Neural cell (in vitro differentiated cells): Measurements from ENCODE around the gene TNK2.

Experiments used
- EP300 ChIP-seq: fragments of 450-650 bp; conservative IDR thresholded peaks from 2 replicates; pipeline ENCODE4 v1.6.1; 2014; ENCODE audit warnings: antibody characterized with exemption, mild to moderate bottlenecking, moderate library complexity; ENCODE audit not compliant: poor library complexity, severe bottlenecking
- EZH2 ChIP-seq: fragments of 200-600, 300-800 bp; shearing (Covaris generic), sonication (generic); IDR thresholded peaks from 2 replicates; pipeline ENCODE4 v1.6.1; 2014; ENCODE audit warnings: antibody characterized with exemption, low read length, borderline replicate concordance, mild to moderate bottlenecking; ENCODE audit not compliant: insufficient read depth, poor library complexity, severe bottlenecking
- MXI1 ChIP-seq: fragments of 450-650 bp; conservative IDR thresholded peaks from 2 replicates; pipeline ENCODE4 v1.6.1; 2014; ENCODE audit warnings: antibody characterized with exemption, mild to moderate bottlenecking; ENCODE audit not compliant: poor library complexity, severe bottlenecking
- POLR2AphosphoS5 ChIP-seq: IDR thresholded peaks from 2 replicates; pipeline ENCODE4 v1.6.1; 2012
- RAD21 ChIP-seq: fragments of 450-650 bp; conservative IDR thresholded peaks from 2 replicates; pipeline ENCODE4 v1.6.1; 2014; ENCODE audit warnings: antibody characterized with exemption, mild to moderate bottlenecking, moderate library complexity
- SMC3 ChIP-seq: fragments of 450-650 bp; conservative IDR thresholded peaks from 2 replicates; pipeline ENCODE4 v1.6.1; 2014; ENCODE audit warnings: antibody characterized with exemption, mild to moderate bottlenecking, moderate library complexity; ENCODE audit not compliant: poor library complexity
- TAF1 ChIP-seq: IDR thresholded peaks from 2 replicates; pipeline ENCODE4 v1.6.1; 2012; ENCODE audit warnings: low read depth
- TF ChIP-seq, protein P1 (sequence below): fragments of 450-650 bp; IDR thresholded peaks from 2 replicates; pipeline ENCODE4 v1.5.1; 2014; ENCODE audit warnings: antibody characterized with exemption, mild to moderate bottlenecking, moderate library complexity; ENCODE audit not compliant: poor library complexity, severe bottlenecking
- TF ChIP-seq, protein P2 (sequence below): IDR thresholded peaks from 2 replicates; pipeline ENCODE4 v1.6.1; 2012; ENCODE audit warnings: borderline replicate concordance

- TF ChIP-seq, protein P1, sequence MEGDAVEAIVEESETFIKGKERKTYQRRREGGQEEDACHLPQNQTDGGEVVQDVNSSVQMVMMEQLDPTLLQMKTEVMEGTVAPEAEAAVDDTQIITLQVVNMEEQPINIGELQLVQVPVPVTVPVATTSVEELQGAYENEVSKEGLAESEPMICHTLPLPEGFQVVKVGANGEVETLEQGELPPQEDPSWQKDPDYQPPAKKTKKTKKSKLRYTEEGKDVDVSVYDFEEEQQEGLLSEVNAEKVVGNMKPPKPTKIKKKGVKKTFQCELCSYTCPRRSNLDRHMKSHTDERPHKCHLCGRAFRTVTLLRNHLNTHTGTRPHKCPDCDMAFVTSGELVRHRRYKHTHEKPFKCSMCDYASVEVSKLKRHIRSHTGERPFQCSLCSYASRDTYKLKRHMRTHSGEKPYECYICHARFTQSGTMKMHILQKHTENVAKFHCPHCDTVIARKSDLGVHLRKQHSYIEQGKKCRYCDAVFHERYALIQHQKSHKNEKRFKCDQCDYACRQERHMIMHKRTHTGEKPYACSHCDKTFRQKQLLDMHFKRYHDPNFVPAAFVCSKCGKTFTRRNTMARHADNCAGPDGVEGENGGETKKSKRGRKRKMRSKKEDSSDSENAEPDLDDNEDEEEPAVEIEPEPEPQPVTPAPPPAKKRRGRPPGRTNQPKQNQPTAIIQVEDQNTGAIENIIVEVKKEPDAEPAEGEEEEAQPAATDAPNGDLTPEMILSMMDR, result no peak
- TF ChIP-seq, protein P2, sequence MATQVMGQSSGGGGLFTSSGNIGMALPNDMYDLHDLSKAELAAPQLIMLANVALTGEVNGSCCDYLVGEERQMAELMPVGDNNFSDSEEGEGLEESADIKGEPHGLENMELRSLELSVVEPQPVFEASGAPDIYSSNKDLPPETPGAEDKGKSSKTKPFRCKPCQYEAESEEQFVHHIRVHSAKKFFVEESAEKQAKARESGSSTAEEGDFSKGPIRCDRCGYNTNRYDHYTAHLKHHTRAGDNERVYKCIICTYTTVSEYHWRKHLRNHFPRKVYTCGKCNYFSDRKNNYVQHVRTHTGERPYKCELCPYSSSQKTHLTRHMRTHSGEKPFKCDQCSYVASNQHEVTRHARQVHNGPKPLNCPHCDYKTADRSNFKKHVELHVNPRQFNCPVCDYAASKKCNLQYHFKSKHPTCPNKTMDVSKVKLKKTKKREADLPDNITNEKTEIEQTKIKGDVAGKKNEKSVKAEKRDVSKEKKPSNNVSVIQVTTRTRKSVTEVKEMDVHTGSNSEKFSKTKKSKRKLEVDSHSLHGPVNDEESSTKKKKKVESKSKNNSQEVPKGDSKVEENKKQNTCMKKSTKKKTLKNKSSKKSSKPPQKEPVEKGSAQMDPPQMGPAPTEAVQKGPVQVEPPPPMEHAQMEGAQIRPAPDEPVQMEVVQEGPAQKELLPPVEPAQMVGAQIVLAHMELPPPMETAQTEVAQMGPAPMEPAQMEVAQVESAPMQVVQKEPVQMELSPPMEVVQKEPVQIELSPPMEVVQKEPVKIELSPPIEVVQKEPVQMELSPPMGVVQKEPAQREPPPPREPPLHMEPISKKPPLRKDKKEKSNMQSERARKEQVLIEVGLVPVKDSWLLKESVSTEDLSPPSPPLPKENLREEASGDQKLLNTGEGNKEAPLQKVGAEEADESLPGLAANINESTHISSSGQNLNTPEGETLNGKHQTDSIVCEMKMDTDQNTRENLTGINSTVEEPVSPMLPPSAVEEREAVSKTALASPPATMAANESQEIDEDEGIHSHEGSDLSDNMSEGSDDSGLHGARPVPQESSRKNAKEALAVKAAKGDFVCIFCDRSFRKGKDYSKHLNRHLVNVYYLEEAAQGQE, result no peak
- TF ChIP-seq RAD21 (no peak), EZH2 (no peak), EP300 (no peak), MXI1 (no peak), POLR2AphosphoS5 (no peak), SMC3 (no peak), TAF1 (no peak)
Observed at GRCh38 chr3:195817578-195818135, 90.7 kb downstream of the TNK2 start.
